Osteoblast (primary cell): ENCODE results near the gene OOEP. TPM values are rescaled to one million over a fixed set of nuclear protein-coding genes. Genes with fewer than 3 reads are reported as not detected.
A peak's percentile ranks its signal among the peaks of the same experiment; 100 is the strongest.

ENCODE experiments used
- DNase-seq: peaks from one replicate; pipeline ENCODE4 v3.0.0; 2011; ENCODE audit warnings: low spot score, mixed read lengths; ENCODE audit not compliant: insufficient read length; ENCODE audit errors: missing footprints
- H2AFZ ChIP-seq: 2 replicates; pipeline ENCODE4 v1.6.0; 2011; ENCODE audit warnings: mild to moderate bottlenecking, low read length
- H3K27ac ChIP-seq: 2 replicates; pipeline ENCODE4 v1.5.1; 2011; ENCODE audit warnings: mild to moderate bottlenecking, low read depth, low read length, moderate library complexity
- H3K27me3 ChIP-seq: 2 replicates; pipeline ENCODE4 v1.6.0; 2012; ENCODE audit warnings: mild to moderate bottlenecking, control low read depth, inconsistent platforms, low read length, moderate library complexity; ENCODE audit not compliant: insufficient read depth
- H3K36me3 ChIP-seq: 2 replicates; pipeline ENCODE4 v1.5.1; 2011; ENCODE audit warnings: mild to moderate bottlenecking, low read length, control low read depth, moderate library complexity; ENCODE audit not compliant: insufficient read depth
- H3K4me1 ChIP-seq: 2 replicates; pipeline ENCODE4 v1.5.1; 2011; ENCODE audit warnings: mild to moderate bottlenecking, low read length, control low read depth, moderate library complexity; ENCODE audit not compliant: insufficient read depth
- H3K4me2 ChIP-seq: 2 replicates; pipeline ENCODE4 v1.6.0; 2011; ENCODE audit warnings: mild to moderate bottlenecking, low read length; ENCODE audit not compliant: insufficient read depth
- H3K4me3 ChIP-seq: fragments of 200-600 bp; sonication (generic); 3 replicates; pipeline ENCODE4 v1.5.1; 2012; ENCODE audit warnings: mild to moderate bottlenecking, low read length, inconsistent platforms; ENCODE audit not compliant: insufficient read depth
- H3K79me2 ChIP-seq: 2 replicates; pipeline ENCODE4 v1.6.0; 2012; ENCODE audit warnings: mild to moderate bottlenecking, low read length, control low read depth, inconsistent platforms; ENCODE audit not compliant: insufficient read depth
- H3K9me3 ChIP-seq: 2 replicates; pipeline ENCODE4 v1.5.1; 2011; ENCODE audit warnings: low read depth, low read length, control low read depth
- H4K20me1 ChIP-seq: 2 replicates; pipeline ENCODE4 v1.6.0; 2012; ENCODE audit warnings: mild to moderate bottlenecking, low read length, control low read depth; ENCODE audit not compliant: insufficient read depth
- CTCF ChIP-seq: IDR thresholded peaks from 2 replicates; pipeline ENCODE4 v1.5.1; 2011; ENCODE audit warnings: mild to moderate bottlenecking, low read depth, low read length, moderate library complexity; ENCODE audit errors: extremely low read depth
- total RNA-seq: library from RNA; depleted of rRNA; stranded (reverse); fragments of >200 nt; gene quantifications from 2 replicates; pipeline ENCODE4 v1.2.3, GENCODE V29; 2012

OOEP gene
- total RNA-seq, 1 donor, result 0.36 TPM

- H3K79me2 ChIP-seq, result no peaks in the 10 kb centered on the region
- no peak overlapping the region for H3K4me2 ChIP-seq
- H3K36me3 ChIP-seq, result no peaks in the 10 kb centered on the region
- H3K4me1 ChIP-seq, result peaks cover 3% of the 10 kb centered on the region
- no peak overlapping the region for H2AFZ ChIP-seq
- H3K27ac ChIP-seq, result no peak overlapping the region
- no peak for DNase-seq
- TF ChIP-seq CTCF, result no peak
- no peaks in the 10 kb centered on the region for H3K27me3 ChIP-seq
- no peak overlapping the region for H3K4me3 ChIP-seq
- no peaks in the 10 kb centered on the region for H4K20me1 ChIP-seq
- H3K9me3 ChIP-seq, result no peaks in the 10 kb centered on the region
Observed at GRCh38 chr6:73391675-73392074, 22.0 kb upstream of the OOEP start.

- no peak for DNase-seq
- Histone ChIP-seq H3K27me3 (no peaks in the 10 kb centered on the region), H3K4me2 (no peak overlapping the region), H3K79me2 (no peaks in the 10 kb centered on the region), H3K27ac (no peak overlapping the region), H3K9me3 (no peaks in the 10 kb centered on the region), H3K4me1 (peaks cover 3% of the 10 kb centered on the region), H3K4me3 (no peak overlapping the region), H2AFZ (no peak overlapping the region), H4K20me1 (no peaks in the 10 kb centered on the region), H3K36me3 (no peaks in the 10 kb centered on the region)
- TF ChIP-seq CTCF, result no peak
Observed at GRCh38 chr6:73389854-73390253, 20.2 kb upstream of the OOEP start.

- H3K27ac ChIP-seq, result peak overlapping the region; percentile 26
Observed at GRCh38 chr6:73388800-73389512, 19.3 kb upstream of the OOEP start.

More at GRCh38 chr6:73388800-73389512, 19.3 kb upstream of the OOEP start:
- H3K9me3 ChIP-seq, result no peaks in the 10 kb centered on the region
- peak; percentile 91 for DNase-seq
- peaks cover 3% of the 10 kb centered on the region for H3K4me1 ChIP-seq
- H4K20me1 ChIP-seq, result no peaks in the 10 kb centered on the region
- H3K4me3 ChIP-seq, result peak overlapping the region; percentile 83
- peak overlapping the region; percentile 96 for H2AFZ ChIP-seq
- TF ChIP-seq CTCF, result peak; percentile 75
- H3K4me2 ChIP-seq, result peak overlapping the region; percentile 81
- H3K36me3 ChIP-seq, result no peaks in the 10 kb centered on the region
- H3K79me2 ChIP-seq, result no peaks in the 10 kb centered on the region
- H3K27me3 ChIP-seq, result no peaks in the 10 kb centered on the region
